OCI-LY1 (cell line): ENCODE results near the gene NCOA5.

Experiments used
- H2AFZ ChIP-seq: fragments of 200-600 bp; sonication (generic), shearing (Covaris generic); 2 replicates; pipeline ENCODE4 v1.6.0; 2014; ENCODE audit warnings: antibody characterized with exemption, mild to moderate bottlenecking, low read length
- H3F3A ChIP-seq: fragments of 200-600 bp; sonication (generic), shearing (Covaris generic); 2 replicates; pipeline ENCODE4 v1.6.0; 2014; ENCODE audit warnings: mild to moderate bottlenecking, antibody characterized with exemption, low read length, moderate library complexity; ENCODE audit not compliant: insufficient read depth
- H3K27ac ChIP-seq: fragments of 200-600 bp; sonication (generic); 2 replicates; pipeline ENCODE4 v1.5.1; 2014; ENCODE audit warnings: low read length, mixed run types, mild to moderate bottlenecking, low read depth; ENCODE audit not compliant: poor library complexity, severe bottlenecking
- H3K27me3 ChIP-seq: fragments of 200-600 bp; sonication (generic); 2 replicates; pipeline ENCODE4 v1.6.0; 2014; ENCODE audit warnings: antibody characterized with exemption, mild to moderate bottlenecking, low read length, moderate library complexity; ENCODE audit not compliant: insufficient read depth
- H3K36me3 ChIP-seq: fragments of 200-600 bp; sonication (generic); 2 replicates; pipeline ENCODE4 v1.6.1; 2014; ENCODE audit warnings: mild to moderate bottlenecking, antibody characterized with exemption, low read length, moderate library complexity, mixed read lengths; ENCODE audit not compliant: insufficient read depth
- H3K4me1 ChIP-seq: fragments of 200-600 bp; sonication (generic); 2 replicates; pipeline ENCODE4 v1.5.1; 2014; ENCODE audit warnings: mild to moderate bottlenecking, low read length, moderate library complexity; ENCODE audit not compliant: insufficient read depth, severe bottlenecking
- H3K4me2 ChIP-seq: fragments of 200-600 bp; sonication (generic), shearing (Covaris generic); 2 replicates; pipeline ENCODE4 v1.6.1; 2014; ENCODE audit warnings: low read length
- H3K4me3 ChIP-seq: fragments of 200-600 bp; sonication (generic); 2 replicates; pipeline ENCODE4 v1.5.1; 2014; ENCODE audit warnings: low read length, low read depth, mild to moderate bottlenecking, mixed read lengths; ENCODE audit not compliant: poor library complexity, severe bottlenecking
- H3K79me2 ChIP-seq: fragments of 200-600 bp; shearing (Covaris generic); 2 replicates; pipeline ENCODE4 v1.6.1; 2016; ENCODE audit warnings: mixed run types, low read length, mixed read lengths; ENCODE audit not compliant: insufficient read depth
- H3K9ac ChIP-seq: fragments of 200-600 bp; sonication (generic), shearing (Covaris generic); 2 replicates; pipeline ENCODE4 v1.6.1; 2014; ENCODE audit warnings: mild to moderate bottlenecking, low read length, mixed read lengths
- H3K9me2 ChIP-seq: fragments of 200-600 bp; sonication (generic), shearing (Covaris generic); 2 replicates; pipeline ENCODE4 v1.6.1; 2014; ENCODE audit warnings: low read depth, mild to moderate bottlenecking, low read length, mixed read lengths
- H3K9me3 ChIP-seq: fragments of 200-600 bp; shearing (Covaris generic); 2 replicates; pipeline ENCODE4 v1.6.1; 2014; ENCODE audit warnings: low read length, mixed read lengths
- H4K20me1 ChIP-seq: fragments of 200-600 bp; sonication (generic), shearing (Covaris generic); 2 replicates; pipeline ENCODE4 v1.6.0; 2016; ENCODE audit warnings: mild to moderate bottlenecking, low read length; ENCODE audit not compliant: insufficient read depth
- CTCF ChIP-seq: fragments of 200-600 bp; sonication (generic), shearing (Covaris generic); IDR thresholded peaks from 2 replicates; pipeline ENCODE4 v1.5.1; 2017; ENCODE audit warnings: mild to moderate bottlenecking, antibody characterized with exemption, low read length, moderate library complexity, mixed read lengths
- EZH2 ChIP-seq: fragments of 200-600 bp; sonication (generic), shearing (Covaris generic); IDR thresholded peaks from 2 replicates; pipeline ENCODE4 v1.8.0; 2017; ENCODE audit warnings: borderline replicate concordance, mixed run types, mild to moderate bottlenecking, antibody characterized with exemption, low read length, moderate library complexity, mixed read lengths

Gene NCOA5

GRCh38 chr20:46070215-46070900, 19.4 kb downstream of the NCOA5 start:
- H4K20me1 ChIP-seq, result no peaks in the 10 kb centered on the region
- H3K9me3 ChIP-seq, result no peaks in the 10 kb centered on the region
- no peak overlapping the region for H2AFZ ChIP-seq
- H3K27me3 ChIP-seq, result no peaks in the 10 kb centered on the region
- TF ChIP-seq CTCF, result no peak
- TF ChIP-seq EZH2, result no peak
- H3K9ac ChIP-seq, result no peak overlapping the region
- no peak overlapping the region for H3K4me2 ChIP-seq
- no peaks in the 10 kb centered on the region for H3K79me2 ChIP-seq
- H3K4me3 ChIP-seq, result no peak overlapping the region
- no peaks in the 10 kb centered on the region for H3K4me1 ChIP-seq
- no peaks in the 10 kb centered on the region for H3F3A ChIP-seq
- H3K9me2 ChIP-seq, result no peaks in the 10 kb centered on the region
- H3K27ac ChIP-seq, result no peak overlapping the region
- peaks cover 57% of the 10 kb centered on the region for H3K36me3 ChIP-seq

- Histone ChIP-seq H3K4me1 (peaks cover 11% of the 10 kb centered on the region), H3K27me3 (no peaks in the 10 kb centered on the region), H3K4me2 (no peak overlapping the region), H3K27ac (no peak overlapping the region), H3K79me2 (no peaks in the 10 kb centered on the region), H3K9ac (no peak overlapping the region), H3K9me3 (no peaks in the 10 kb centered on the region), H3K9me2 (no peaks in the 10 kb centered on the region), H4K20me1 (no peaks in the 10 kb centered on the region), H3K4me3 (no peak overlapping the region), H3F3A (no peaks in the 10 kb centered on the region), H2AFZ (no peak overlapping the region), H3K36me3 (peaks cover 92% of the 10 kb centered on the region)
- TF ChIP-seq EZH2 (no peak), CTCF (no peak)
These were observed 24.1 kb downstream of the NCOA5 start for GRCh38 chr20:46065691-46066090.

GRCh38 chr20:46065006-46065405, 24.8 kb downstream of the NCOA5 start:
- Histone ChIP-seq H4K20me1 (no peaks in the 10 kb centered on the region), H3K79me2 (no peaks in the 10 kb centered on the region), H3K4me2 (no peak overlapping the region), H2AFZ (no peak overlapping the region), H3F3A (no peaks in the 10 kb centered on the region), H3K27me3 (no peaks in the 10 kb centered on the region), H3K9me3 (no peaks in the 10 kb centered on the region), H3K36me3 (peaks cover 94% of the 10 kb centered on the region), H3K27ac (no peak overlapping the region), H3K9ac (no peak overlapping the region), H3K9me2 (no peaks in the 10 kb centered on the region), H3K4me3 (no peak overlapping the region), H3K4me1 (peaks cover 15% of the 10 kb centered on the region)
- no peak for TF ChIP-seq EZH2
- TF ChIP-seq CTCF, result no peak
